Breast epithelium (tissue), 3 donors: ENCODE data around the gene LRRC4C.

Source experiments
- CTCF ChIP-seq, 3 donors: fragments of 450-650 bp; IDR thresholded peaks; one replicate each; pipeline ENCODE4 v1.5.1; 2016 to 2017; ENCODE audit warnings: antibody characterized with exemption in 3 of 3, mild to moderate bottlenecking in 3 of 3, moderate library complexity in 3 of 3
- POLR2A ChIP-seq: fragments of 450-650 bp; IDR thresholded peaks from one replicate; pipeline ENCODE4 v1.6.1; 2016; ENCODE audit warnings: antibody characterized with exemption, mild to moderate bottlenecking, moderate library complexity
- POLR2AphosphoS5 ChIP-seq, 3 donors: sonication (generic); formaldehyde crosslinking; IDR thresholded peaks; one replicate each; pipeline ENCODE4 v1.6.1; 2017; ENCODE audit warnings: antibody characterized with exemption in 3 of 3

GRCh38 chr11:40293655-40294348, 1165.7 kb downstream of the LRRC4C start:
- peak; percentile 82 to 93 (median 87) for TF ChIP-seq CTCF (IDR thresholded peaks at IDR 0.05)
- TF ChIP-seq POLR2AphosphoS5 (IDR thresholded peaks at IDR 0.05) = peak in 1 of 3 donors; percentile 77
- TF ChIP-seq POLR2A = peak; percentile 18
